Measurements from ENCODE around the gene MCAM. TPM values are rescaled to one million over a fixed set of nuclear protein-coding genes. Genes with fewer than 3 reads are reported as not detected.

Gene MCAM
- total RNA-seq, 1 donor from 2014 or later = 23.3 TPM

GRCh38 chr11:119323532-119324033, 6.7 kb upstream of the MCAM start:
- H3K4me2 ChIP-seq = no peak overlapping the region
- H3F3A ChIP-seq (ENCODE audit: low read depth) = peaks cover 38% of the 10 kb centered on the region
- H3K4me3 ChIP-seq = no peak overlapping the region
- no peak overlapping the region for H3K9ac ChIP-seq
- peak overlapping the region; percentile 14 for H3K27ac Mint-ChIP-seq
- no peaks in the 10 kb centered on the region for H4K20me1 ChIP-seq (ENCODE audit: low read depth)
- H3K79me2 ChIP-seq (ENCODE audit: low read depth) = no peaks in the 10 kb centered on the region
- peak overlapping the region; percentile 56 for H2AFZ ChIP-seq (replicated peaks)
- H3K4me3 Mint-ChIP-seq = peak overlapping the region; percentile 34
- no peaks in the 10 kb centered on the region for H3K27me3 ChIP-seq
- no peaks in the 10 kb centered on the region for H3K9me3 Mint-ChIP-seq
- peak; percentile 81 for DNase-seq (ENCODE audit: low spot score)
- H3K4me1 Mint-ChIP-seq = peaks cover 39% of the 10 kb centered on the region
- peaks cover 34% of the 10 kb centered on the region for H3K4me1 ChIP-seq
- H3K27ac ChIP-seq = no peak overlapping the region
- no peaks in the 10 kb centered on the region for H3K36me3 ChIP-seq
- H3K9me3 ChIP-seq (ENCODE audit: low read depth) = no peaks in the 10 kb centered on the region
- peaks cover 10% of the 10 kb centered on the region for H3K27me3 Mint-ChIP-seq (ENCODE audit: insufficient read depth, low read depth)
- no peaks in the 10 kb centered on the region for H3K36me3 Mint-ChIP-seq
- peak; percentile 92 for TF ChIP-seq CTCF (IDR thresholded peaks at IDR 0.05)
- TF ChIP-seq EZH2 (IDR thresholded peaks at IDR 0.05) = no peak
- no peak for TF ChIP-seq EZH2phosphoT487 (IDR thresholded peaks at IDR 0.05)

GRCh38 chr11:119322921-119323531, 6.1 kb upstream of the MCAM start:
- Histone ChIP-seq H3K79me2 (ENCODE audit: low read depth) (no peaks in the 10 kb centered on the region), H3K4me3 (no peak overlapping the region), H3F3A (ENCODE audit: low read depth) (peaks cover 43% of the 10 kb centered on the region), H3K9me3 (ENCODE audit: low read depth) (no peaks in the 10 kb centered on the region), H3K4me2 (no peak overlapping the region), H3K4me1 (peaks cover 39% of the 10 kb centered on the region), H3K27me3 (no peaks in the 10 kb centered on the region), H4K20me1 (ENCODE audit: low read depth) (no peaks in the 10 kb centered on the region), H2AFZ (replicated peaks) (no peak overlapping the region), H3K9ac (no peak overlapping the region), H3K36me3 (no peaks in the 10 kb centered on the region), H3K27ac (no peak overlapping the region)
- H3K27ac Mint-ChIP-seq = no peak overlapping the region
- peaks cover 10% of the 10 kb centered on the region for H3K27me3 Mint-ChIP-seq (ENCODE audit: insufficient read depth, low read depth)
- H3K4me3 Mint-ChIP-seq = no peak overlapping the region
- no peaks in the 10 kb centered on the region for H3K36me3 Mint-ChIP-seq
- no peak for TF ChIP-seq EZH2 (IDR thresholded peaks at IDR 0.05)
- TF ChIP-seq EZH2phosphoT487 (IDR thresholded peaks at IDR 0.05) = no peak
- TF ChIP-seq CTCF (IDR thresholded peaks at IDR 0.05) = no peak
- H3K9me3 Mint-ChIP-seq = no peaks in the 10 kb centered on the region
- H3K4me1 Mint-ChIP-seq = peaks cover 40% of the 10 kb centered on the region
- DNase-seq (ENCODE audit: low spot score) = no peak

DNA sequence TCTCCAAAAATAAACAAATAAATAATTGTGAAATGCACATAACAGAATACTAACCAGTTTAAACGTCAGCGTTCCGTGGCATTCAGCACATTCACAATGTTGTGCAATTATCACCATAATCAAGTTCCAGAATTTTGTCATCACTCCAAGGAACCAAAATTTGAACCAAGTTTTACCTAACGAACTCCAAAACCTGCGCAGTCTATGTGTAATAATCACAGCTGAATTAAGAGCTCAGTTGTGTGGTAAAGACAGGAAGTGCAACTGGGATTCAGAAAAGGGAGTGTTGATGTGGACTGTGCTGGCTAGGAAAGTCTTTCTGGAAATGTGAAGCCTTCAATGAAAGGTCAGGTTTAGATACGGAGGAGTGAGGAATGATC, 5.4 kb upstream of the MCAM start:
- Histone ChIP-seq H3F3A (ENCODE audit: low read depth) (peaks cover 50% of the 10 kb centered on the region), H3K79me2 (ENCODE audit: low read depth) (no peaks in the 10 kb centered on the region), H3K4me1 (peaks cover 46% of the 10 kb centered on the region), H3K27ac (no peak overlapping the region), H2AFZ (replicated peaks) (no peak overlapping the region), H3K9ac (no peak overlapping the region), H4K20me1 (ENCODE audit: low read depth) (no peaks in the 10 kb centered on the region), H3K9me3 (ENCODE audit: low read depth) (no peaks in the 10 kb centered on the region), H3K36me3 (no peaks in the 10 kb centered on the region), H3K4me3 (no peak overlapping the region), H3K4me2 (no peak overlapping the region), H3K27me3 (peaks cover 6% of the 10 kb centered on the region)
- H3K27ac Mint-ChIP-seq = peak overlapping the region; percentile 5
- peaks cover 13% of the 10 kb centered on the region for H3K27me3 Mint-ChIP-seq (ENCODE audit: insufficient read depth, low read depth)
- TF ChIP-seq EZH2phosphoT487 (IDR thresholded peaks at IDR 0.05) (no peak), EZH2 (IDR thresholded peaks at IDR 0.05) (no peak), CTCF (IDR thresholded peaks at IDR 0.05) (no peak)
- DNase-seq (ENCODE audit: low spot score) = no peak
- no peaks in the 10 kb centered on the region for H3K36me3 Mint-ChIP-seq
- peaks cover 47% of the 10 kb centered on the region for H3K4me1 Mint-ChIP-seq
- no peak overlapping the region for H3K4me3 Mint-ChIP-seq
- H3K9me3 Mint-ChIP-seq = no peaks in the 10 kb centered on the region

Data from neural progenitor cell (in vitro differentiated cells).